Ovary (tissue), 3 donors: Measurements from ENCODE around the gene PLEK.

ENCODE experiments used
- POLR2A ChIP-seq: fragments of 450-650 bp; IDR thresholded peaks from one replicate; pipeline ENCODE4 v1.6.1; 2017; ENCODE audit warnings: antibody characterized with exemption, mild to moderate bottlenecking, moderate library complexity
- TF ChIP-seq, protein P1 (sequence below), 3 donors: fragments of 450-650 bp in 2 of 3; fragments of 200-600 bp in 1 of 3; IDR thresholded peaks; one replicate each; pipeline versions ENCODE4 v1.5.1 to v1.8.0; 2016 to 2022; ENCODE audit warnings: antibody characterized with exemption in 3 of 3, mild to moderate bottlenecking in 1 of 3
- donor health status: DM: no; HTN: no; CAD: no.

DNA sequence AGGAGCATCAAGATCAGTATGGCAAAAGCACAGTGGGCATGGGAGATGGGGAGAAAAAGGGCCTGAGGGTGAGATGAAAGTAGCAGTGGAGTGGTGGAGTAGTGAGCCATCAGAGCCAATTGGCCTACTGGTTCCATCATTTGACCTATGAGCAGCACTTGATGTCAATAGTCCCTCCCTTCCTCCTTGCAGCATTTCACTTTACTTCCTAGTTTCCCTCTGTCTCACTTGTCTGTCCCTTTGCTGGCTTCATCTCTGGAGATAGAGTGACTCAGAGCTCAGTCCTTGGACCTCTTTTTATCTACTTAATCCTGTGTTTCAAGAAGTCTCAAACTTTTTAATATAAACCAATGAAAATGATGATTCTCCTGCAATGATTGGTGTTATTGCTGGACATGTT is 69.9 kb downstream of the PLEK start:
- TF ChIP-seq, protein P1, sequence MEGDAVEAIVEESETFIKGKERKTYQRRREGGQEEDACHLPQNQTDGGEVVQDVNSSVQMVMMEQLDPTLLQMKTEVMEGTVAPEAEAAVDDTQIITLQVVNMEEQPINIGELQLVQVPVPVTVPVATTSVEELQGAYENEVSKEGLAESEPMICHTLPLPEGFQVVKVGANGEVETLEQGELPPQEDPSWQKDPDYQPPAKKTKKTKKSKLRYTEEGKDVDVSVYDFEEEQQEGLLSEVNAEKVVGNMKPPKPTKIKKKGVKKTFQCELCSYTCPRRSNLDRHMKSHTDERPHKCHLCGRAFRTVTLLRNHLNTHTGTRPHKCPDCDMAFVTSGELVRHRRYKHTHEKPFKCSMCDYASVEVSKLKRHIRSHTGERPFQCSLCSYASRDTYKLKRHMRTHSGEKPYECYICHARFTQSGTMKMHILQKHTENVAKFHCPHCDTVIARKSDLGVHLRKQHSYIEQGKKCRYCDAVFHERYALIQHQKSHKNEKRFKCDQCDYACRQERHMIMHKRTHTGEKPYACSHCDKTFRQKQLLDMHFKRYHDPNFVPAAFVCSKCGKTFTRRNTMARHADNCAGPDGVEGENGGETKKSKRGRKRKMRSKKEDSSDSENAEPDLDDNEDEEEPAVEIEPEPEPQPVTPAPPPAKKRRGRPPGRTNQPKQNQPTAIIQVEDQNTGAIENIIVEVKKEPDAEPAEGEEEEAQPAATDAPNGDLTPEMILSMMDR (IDR thresholded peaks at IDR 0.05): no peak
- no peak for TF ChIP-seq POLR2A
